ENCODE data around the gene DNAJC1.
"Not testable (repeated sequence)": the region's sequence is repeated elsewhere in the genome, so short reads cannot be mapped to it uniquely, and the experiment has no call there.

The DNAJC1 gene

DNA sequence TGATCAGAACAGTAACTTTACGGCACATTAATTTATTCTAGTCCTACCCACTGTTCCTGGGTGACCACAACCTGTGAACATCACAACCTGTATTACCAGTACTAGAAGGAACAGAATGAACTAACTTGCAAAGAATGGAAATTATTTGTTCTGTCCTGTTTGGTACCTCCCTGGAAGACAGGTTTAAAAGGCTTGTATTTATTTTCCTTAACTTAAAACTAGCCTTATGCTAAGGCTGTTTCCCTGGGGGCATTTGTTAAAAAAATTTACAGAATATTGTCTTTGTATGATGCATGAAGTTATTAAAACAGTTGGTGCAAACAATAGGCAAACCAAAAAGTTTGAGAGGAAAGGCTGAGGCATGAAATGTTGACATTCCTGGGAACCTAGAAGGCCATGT lies 132.7 kb downstream of the DNAJC1 start:
- Histone ChIP-seq H3K36me3 (no peaks in the 10 kb centered on the region), H3K4me3 (ENCODE audit: low read depth, low read length) (no peak overlapping the region), H3K9me3 (no peaks in the 10 kb centered on the region), H3K27me3 (no peaks in the 10 kb centered on the region), H3K4me1 (no peaks in the 10 kb centered on the region)
- no peak for TF ChIP-seq CTCF (IDR thresholded peaks at IDR 0.05; ENCODE audit: low read depth, low read length)
- DNase-seq, result no peak

- not testable (repeated sequence) for DNase-seq; H3K4me1 ChIP-seq; H3K4me3 ChIP-seq (ENCODE audit: low read depth, low read length); H3K27me3 ChIP-seq; H3K9me3 ChIP-seq; H3K36me3 ChIP-seq
Observed at GRCh38 chr10:21869087-21869486, 134.4 kb downstream of the DNAJC1 start.

DNA sequence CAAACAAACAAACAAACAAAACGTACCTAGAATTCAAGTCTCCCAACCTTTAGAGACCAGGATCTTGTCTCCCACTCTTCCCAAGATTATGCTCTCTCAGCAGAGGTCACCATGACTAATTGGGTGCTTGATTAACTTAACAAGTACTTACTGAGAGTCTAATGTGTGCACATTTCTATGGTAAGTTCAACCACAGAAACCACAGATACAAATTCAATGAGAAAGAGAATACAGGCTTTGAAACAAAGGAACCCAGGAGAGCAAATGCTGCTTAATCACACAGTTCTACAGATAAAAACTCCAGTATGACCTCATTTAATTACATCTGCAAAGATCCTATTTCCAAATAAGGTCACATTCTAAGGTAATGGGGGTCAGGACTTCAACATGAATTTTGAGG lies 142.8 kb downstream of the DNAJC1 start:
- Histone ChIP-seq H3K27me3 (no peaks in the 10 kb centered on the region), H3K9me3 (no peaks in the 10 kb centered on the region), H3K4me3 (ENCODE audit: low read depth, low read length) (no peak overlapping the region), H3K36me3 (no peaks in the 10 kb centered on the region), H3K4me1 (peaks cover 5% of the 10 kb centered on the region; the same call in 1 of the 2 replicates)
- DNase-seq, result no peak
- no peak for TF ChIP-seq CTCF (IDR thresholded peaks at IDR 0.05; ENCODE audit: low read depth, low read length)

DNA sequence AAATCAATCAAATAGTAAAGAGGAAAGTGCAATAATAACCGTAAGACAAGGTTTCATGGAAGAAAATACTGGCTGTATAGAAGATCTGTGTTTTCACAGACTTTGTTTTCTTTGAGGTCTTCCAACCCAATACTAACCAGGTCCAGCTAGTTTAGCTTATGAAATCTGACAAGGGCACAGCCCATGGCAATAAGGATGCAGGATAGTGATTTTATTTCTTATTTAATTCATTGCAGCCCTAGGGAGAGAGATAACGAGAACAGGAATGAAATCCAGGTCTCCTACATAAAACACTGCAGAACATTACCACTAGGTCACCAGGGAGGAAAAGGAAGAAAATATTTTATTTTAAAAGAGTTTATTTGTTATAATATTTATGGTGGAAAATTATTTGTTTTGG lies 145.1 kb downstream of the DNAJC1 start:
- H3K4me3 ChIP-seq (ENCODE audit: low read depth, low read length), result no peak overlapping the region
- H3K9me3 ChIP-seq, result no peaks in the 10 kb centered on the region
- TF ChIP-seq CTCF (IDR thresholded peaks at IDR 0.05; ENCODE audit: low read depth, low read length), result no peak
- no peaks in the 10 kb centered on the region for H3K36me3 ChIP-seq
- peaks cover 8% of the 10 kb centered on the region; the same call in 1 of the 2 replicates for H3K4me1 ChIP-seq
- no peaks in the 10 kb centered on the region for H3K27me3 ChIP-seq
- DNase-seq, result peak; percentile 10

DNA sequence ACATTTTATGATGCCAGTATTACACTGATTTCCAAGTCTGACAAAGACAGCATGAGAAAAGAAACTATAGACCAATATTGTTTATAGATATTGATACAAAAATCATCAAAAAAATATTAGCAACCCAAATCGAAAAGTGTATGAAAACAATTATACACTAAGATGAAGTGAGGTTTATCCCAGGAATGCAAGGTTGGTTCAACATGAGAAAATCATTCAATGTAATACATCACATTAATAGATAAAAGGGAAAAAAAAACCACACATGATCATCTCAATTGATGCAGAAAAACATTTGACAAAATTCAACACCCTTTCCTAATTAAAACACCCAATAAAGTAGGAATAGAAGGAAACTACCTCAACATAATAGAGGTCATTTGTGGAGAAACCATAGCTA lies 153.9 kb downstream of the DNAJC1 start:
- DNase-seq, result no peak
- Histone ChIP-seq H3K9me3 (no peaks in the 10 kb centered on the region), H3K4me1 (no peaks in the 10 kb centered on the region), H3K27me3 (no peaks in the 10 kb centered on the region), H3K4me3 (ENCODE audit: low read depth, low read length) (no peak overlapping the region), H3K36me3 (no peaks in the 10 kb centered on the region)
- TF ChIP-seq CTCF (IDR thresholded peaks at IDR 0.05; ENCODE audit: low read depth, low read length), result no peak

DNA sequence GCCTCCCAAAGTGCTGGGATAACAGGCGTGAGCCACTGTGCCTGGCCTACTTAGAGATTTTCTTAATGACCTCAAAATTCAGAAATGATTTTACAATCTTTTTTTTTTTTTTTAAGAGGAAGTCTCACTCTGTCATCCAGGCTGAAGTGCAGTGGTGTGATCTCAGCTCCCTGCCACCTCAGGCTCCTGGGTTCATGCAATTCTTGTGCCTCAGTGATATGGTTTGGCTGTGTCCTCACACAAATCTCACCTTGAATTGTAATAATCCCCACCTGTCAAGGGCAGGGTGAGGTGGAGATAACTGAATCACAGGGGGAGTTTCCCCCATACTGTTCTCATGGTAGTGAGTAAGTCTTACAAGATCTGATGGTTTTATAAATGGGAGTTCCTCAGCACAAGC lies 159.9 kb downstream of the DNAJC1 start:
- no peak for TF ChIP-seq CTCF (IDR thresholded peaks at IDR 0.05; ENCODE audit: low read depth, low read length)
- DNase-seq, result no peak
- Histone ChIP-seq H3K4me1 (no peaks in the 10 kb centered on the region), H3K27me3 (no peaks in the 10 kb centered on the region), H3K36me3 (no peaks in the 10 kb centered on the region), H3K9me3 (no peaks in the 10 kb centered on the region), H3K4me3 (ENCODE audit: low read depth, low read length) (no peak overlapping the region)

DNA sequence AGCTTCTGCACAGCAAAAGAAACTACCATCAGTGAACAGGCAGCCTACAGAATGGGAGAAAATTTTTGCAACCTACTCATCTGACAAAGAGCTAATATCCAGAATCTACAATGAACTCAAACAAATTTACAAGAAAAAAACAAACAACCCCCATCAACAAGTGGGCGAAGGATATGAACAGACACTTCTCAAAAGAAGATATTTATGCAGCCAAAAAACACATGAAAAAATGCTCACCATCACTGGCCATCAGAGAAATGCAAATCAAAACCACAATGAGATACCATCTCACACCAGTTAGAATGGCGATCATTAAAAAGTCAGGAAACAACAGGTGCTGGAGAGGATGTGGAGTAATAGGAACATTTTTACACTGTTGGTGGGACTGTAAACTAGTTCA lies 162.3 kb downstream of the DNAJC1 start:
- H3K27me3 ChIP-seq; H3K4me3 ChIP-seq (ENCODE audit: low read depth, low read length); H3K36me3 ChIP-seq; H3K9me3 ChIP-seq; H3K4me1 ChIP-seq; DNase-seq: not testable (repeated sequence)

GRCh38 chr10:21837487-21837886 lies 166.0 kb downstream of the DNAJC1 start:
- H3K9me3 ChIP-seq; H3K27me3 ChIP-seq; H3K4me3 ChIP-seq (ENCODE audit: low read depth, low read length): not testable (repeated sequence)

DNA sequence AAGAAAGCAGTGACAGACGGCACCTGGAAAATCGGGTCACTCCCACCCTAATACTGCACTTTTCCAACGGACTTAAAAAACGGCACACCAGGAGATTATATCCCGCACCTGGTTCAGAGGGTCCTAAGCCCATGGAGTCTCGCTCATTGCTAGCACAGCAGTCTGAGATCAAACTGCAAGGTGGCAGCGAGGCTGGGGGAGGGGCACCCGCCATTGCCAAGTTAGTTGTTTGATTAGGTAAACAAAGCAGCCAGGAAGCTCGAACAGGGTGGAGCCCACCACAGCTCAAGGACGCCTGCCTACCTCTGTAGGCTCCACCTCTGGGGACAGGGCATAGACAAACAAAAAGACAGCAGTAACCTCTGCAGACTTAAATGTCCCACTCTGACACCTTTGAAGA lies 169.0 kb downstream of the DNAJC1 start:
- H3K27me3 ChIP-seq; DNase-seq; H3K9me3 ChIP-seq; H3K4me1 ChIP-seq; H3K36me3 ChIP-seq; H3K4me3 ChIP-seq (ENCODE audit: low read depth, low read length): not testable (repeated sequence)

More at GRCh38 chr10:21837487-21837886, 166.0 kb downstream of the DNAJC1 start:
- not testable (repeated sequence) for H3K4me1 ChIP-seq, DNase-seq, H3K36me3 ChIP-seq

All from BE2C (cell line).